HepG2 (cell line): Measurements from ENCODE around the gene TSPAN15. TPM values are rescaled to one million over a fixed set of nuclear protein-coding genes. Genes with fewer than 3 reads are reported as not detected.

Experiments
- ARID5B ChIP-seq: IDR thresholded peaks from 2 replicates; pipeline ENCODE4 v1.4.0; 2020; ENCODE audit warnings: mild to moderate bottlenecking, missing genetic modification reagents
- ATF5 ChIP-seq: sonication (generic); formaldehyde crosslinking; IDR thresholded peaks from 2 replicates; pipeline ENCODE4 v1.4.0; 2020; ENCODE audit warnings: mild to moderate bottlenecking, low read depth, missing genetic modification reagents
- CEBPG ChIP-seq: IDR thresholded peaks from 2 replicates; pipeline ENCODE4 v1.6.1; 2016
- CHD2 ChIP-seq: IDR thresholded peaks from 2 replicates; pipeline ENCODE4 v1.6.1; 2011; ENCODE audit warnings: low read depth, low read length, improper control_type of control experiment
- NFIB ChIP-seq: sonication (generic); formaldehyde crosslinking; IDR thresholded peaks from 2 replicates; pipeline ENCODE4 v1.9.0; 2021; ENCODE audit warnings: missing genetic modification reagents, mild to moderate bottlenecking, borderline replicate concordance
- RAD21 ChIP-seq: fragments of 450-650 bp; formaldehyde crosslinking; IDR thresholded peaks from 2 replicates; pipeline ENCODE4 v1.5.0; 2020; ENCODE audit warnings: mild to moderate bottlenecking
- RBM39 ChIP-seq: fragments of 200-400 bp; formaldehyde crosslinking; IDR thresholded peaks from one replicate; pipeline ENCODE4 v1.6.1; 2018; ENCODE audit warnings: antibody characterized with exemption, mild to moderate bottlenecking, low read depth, low read length; ENCODE audit not compliant: poor library complexity, severe bottlenecking
- SALL1 ChIP-seq: sonication (generic); formaldehyde crosslinking; IDR thresholded peaks from 2 replicates; pipeline ENCODE4 v1.8.0; 2022; ENCODE audit warnings: mild to moderate bottlenecking, missing genetic modification reagents
- XRCC5 ChIP-seq: fragments of 200-400 bp; formaldehyde crosslinking; optimal IDR thresholded peaks from 2 replicates; pipeline ENCODE3; 2017; ENCODE audit warnings: mild to moderate bottlenecking, low read length
- ZBTB1 ChIP-seq: sonication (generic); formaldehyde crosslinking; IDR thresholded peaks from 2 replicates; pipeline ENCODE4 v1.4.0; 2020; ENCODE audit warnings: missing genetic modification reagents, borderline replicate concordance
- ZKSCAN8 ChIP-seq: IDR thresholded peaks from 2 replicates; pipeline ENCODE4 v1.6.1; 2016; ENCODE audit warnings: borderline replicate concordance, missing genetic modification reagents, missing compliant biosample characterization
- ZNF10 ChIP-seq: sonication (generic); formaldehyde crosslinking; IDR thresholded peaks from 2 replicates; pipeline ENCODE4 v1.4.0; 2020; ENCODE audit warnings: mild to moderate bottlenecking, low read depth, missing genetic modification reagents, borderline replicate concordance
- ZNF230 ChIP-seq: sonication (generic); formaldehyde crosslinking; IDR thresholded peaks from 2 replicates; pipeline ENCODE4 v1.4.0; 2020; ENCODE audit warnings: mild to moderate bottlenecking, missing genetic modification reagents
- ZNF264 ChIP-seq: sonication (generic); formaldehyde crosslinking; IDR thresholded peaks from 2 replicates; pipeline ENCODE4 v1.4.0; 2020; ENCODE audit warnings: missing genetic modification reagents
- ZNF335 ChIP-seq: sonication (generic); formaldehyde crosslinking; IDR thresholded peaks from 2 replicates; pipeline ENCODE4 v1.4.0; 2020; ENCODE audit warnings: missing genetic modification reagents
- ZNF589 ChIP-seq: sonication (generic); formaldehyde crosslinking; conservative IDR thresholded peaks from 2 replicates; pipeline ENCODE4 v1.8.0; 2022; ENCODE audit warnings: mild to moderate bottlenecking, moderate library complexity, missing genetic modification reagents
- ZNF879 ChIP-seq: sonication (generic); formaldehyde crosslinking; IDR thresholded peaks from 2 replicates; pipeline ENCODE4 v1.8.1; 2023; ENCODE audit warnings: missing genetic modification reagents
- ZSCAN25 ChIP-seq: sonication (generic); formaldehyde crosslinking; IDR thresholded peaks from 2 replicates; pipeline ENCODE4 v1.8.0; 2022; ENCODE audit warnings: mild to moderate bottlenecking, missing genetic modification reagents
- polyA plus RNA-seq, 8 experiments: library from polyadenylated mRNA; depleted of rRNA in 3 of 8; stranded (reverse) in 7 of 8; unstranded in 1 of 8; fragments of >200 nt; fragmentation: Illumina TruSeq in 4 of 8; extraction: Trizol in 4 of 8; gene quantifications; 2 replicates each; pipeline versions ENCODE4 v1.2.1 to v1.2.3, GENCODE V29; 2011 to 2016; ENCODE audit warnings: low read depth in 4 of 8, missing spikeins in 1 of 8, mixed read lengths in 1 of 8; ENCODE audit not compliant: insufficient read depth in 1 of 8
- total RNA-seq, 5 experiments: library from RNA; depleted of rRNA; stranded (reverse); fragments of >200 nt; fragmentation: Illumina TruSeq; extraction: Trizol; gene quantifications; 2 replicates each; pipeline ENCODE4 v1.2.3, GENCODE V29; 2016; ENCODE audit warnings: low read depth in 1 of 5
- TF ChIP-seq, protein P1 (sequence below): sonication (generic); formaldehyde crosslinking; IDR thresholded peaks from 2 replicates; pipeline ENCODE4 v1.4.0; 2020; ENCODE audit warnings: mild to moderate bottlenecking, missing genetic modification reagents
- TF ChIP-seq, protein P2 (sequence below): sonication (generic); formaldehyde crosslinking; IDR thresholded peaks from 2 replicates; pipeline ENCODE4 v1.8.1; 2022; ENCODE audit warnings: low read depth, mild to moderate bottlenecking, missing genetic modification reagents

TSPAN15 gene
- total and polyA plus RNA-seq, 2 of the 13 experiments (the other 11 are each of a cell fraction or from before 2014, with no cell fraction given) = 0.27 to 3.2 TPM

DNA sequence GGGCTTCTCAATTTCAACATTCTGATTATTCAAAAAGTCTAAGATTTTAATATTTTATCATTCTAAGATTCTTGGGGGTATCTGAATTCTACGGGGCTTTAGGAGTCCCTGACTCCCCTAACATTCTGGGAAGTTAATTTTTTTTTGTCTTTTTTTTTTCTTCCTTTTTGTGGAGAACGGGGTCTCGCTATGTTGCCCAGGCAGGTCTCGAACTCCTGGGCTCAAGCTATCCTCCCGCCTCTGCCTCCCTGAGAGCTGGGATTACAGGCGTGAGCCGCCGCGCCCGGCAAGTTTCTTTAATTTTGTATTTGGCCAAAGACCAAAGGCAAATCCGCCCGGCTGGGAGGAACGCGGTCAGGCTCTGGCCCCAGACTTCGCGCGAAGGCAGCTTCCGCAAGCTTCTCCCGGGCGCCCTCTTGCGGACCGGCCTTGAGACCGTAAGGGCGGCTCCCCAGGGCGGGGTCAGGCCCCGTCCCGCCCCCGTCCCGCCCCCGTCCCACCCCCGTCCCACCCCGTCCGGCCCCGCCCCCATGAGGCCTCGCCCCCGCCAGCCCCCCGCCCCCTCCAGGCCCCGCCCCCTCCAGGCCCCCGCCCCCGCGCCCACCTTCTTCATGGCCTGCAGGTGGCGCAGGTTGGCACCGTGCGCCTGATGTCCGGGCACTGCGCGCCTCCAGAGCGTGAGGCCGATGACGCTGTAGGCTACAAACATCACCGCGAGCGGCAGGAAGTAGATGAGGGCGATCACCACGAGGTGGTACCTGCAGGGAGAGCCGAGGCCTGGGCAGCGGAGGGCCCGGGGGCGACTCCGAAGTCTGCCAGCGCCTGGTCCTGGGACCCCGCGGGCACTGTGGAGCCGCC, 42.7 kb upstream of the TSPAN15 start (continued):
- TF ChIP-seq ATF5 (CRISPR knock-in tag) = no peak
- peak; percentile 9; the same call in 1 of the 2 replicates for TF ChIP-seq ARID5B
- TF ChIP-seq CEBPG (CRISPR knock-in tag) = no peak
- TF ChIP-seq ZNF230 (CRISPR knock-in tag) = no peak
- TF ChIP-seq XRCC5 = no peak
- TF ChIP-seq NFIB (CRISPR knock-in tag) = no peak
- no peak for TF ChIP-seq ZNF335
- peak; percentile 71 for TF ChIP-seq SALL1 (CRISPR knock-in tag)
- no peak for TF ChIP-seq RBM39
- peak; percentile 44 for TF ChIP-seq RAD21 (CRISPR knock-in tag)
- no peak for TF ChIP-seq ZNF879 (CRISPR knock-in tag)
- 0 out of 2 replicates have a peak, but pooled peaks have one; percentile 45 for TF ChIP-seq ZNF264
- TF ChIP-seq ZKSCAN8 (CRISPR knock-in tag) = no peak
- TF ChIP-seq, protein P1, sequence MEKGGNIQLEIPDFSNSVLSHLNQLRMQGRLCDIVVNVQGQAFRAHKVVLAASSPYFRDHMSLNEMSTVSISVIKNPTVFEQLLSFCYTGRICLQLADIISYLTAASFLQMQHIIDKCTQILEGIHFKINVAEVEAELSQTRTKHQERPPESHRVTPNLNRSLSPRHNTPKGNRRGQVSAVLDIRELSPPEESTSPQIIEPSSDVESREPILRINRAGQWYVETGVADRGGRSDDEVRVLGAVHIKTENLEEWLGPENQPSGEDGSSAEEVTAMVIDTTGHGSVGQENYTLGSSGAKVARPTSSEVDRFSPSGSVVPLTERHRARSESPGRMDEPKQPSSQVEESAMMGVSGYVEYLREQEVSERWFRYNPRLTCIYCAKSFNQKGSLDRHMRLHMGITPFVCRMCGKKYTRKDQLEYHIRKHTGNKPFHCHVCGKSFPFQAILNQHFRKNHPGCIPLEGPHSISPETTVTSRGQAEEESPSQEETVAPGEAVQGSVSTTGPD = no peak
- no peak for TF ChIP-seq ZNF10 (CRISPR knock-in tag)
- TF ChIP-seq ZBTB1 = no peak
- no peak for TF ChIP-seq ZNF589 (CRISPR knock-in tag)
- TF ChIP-seq ZSCAN25 (CRISPR knock-in tag) = no peak
- TF ChIP-seq, protein P2, sequence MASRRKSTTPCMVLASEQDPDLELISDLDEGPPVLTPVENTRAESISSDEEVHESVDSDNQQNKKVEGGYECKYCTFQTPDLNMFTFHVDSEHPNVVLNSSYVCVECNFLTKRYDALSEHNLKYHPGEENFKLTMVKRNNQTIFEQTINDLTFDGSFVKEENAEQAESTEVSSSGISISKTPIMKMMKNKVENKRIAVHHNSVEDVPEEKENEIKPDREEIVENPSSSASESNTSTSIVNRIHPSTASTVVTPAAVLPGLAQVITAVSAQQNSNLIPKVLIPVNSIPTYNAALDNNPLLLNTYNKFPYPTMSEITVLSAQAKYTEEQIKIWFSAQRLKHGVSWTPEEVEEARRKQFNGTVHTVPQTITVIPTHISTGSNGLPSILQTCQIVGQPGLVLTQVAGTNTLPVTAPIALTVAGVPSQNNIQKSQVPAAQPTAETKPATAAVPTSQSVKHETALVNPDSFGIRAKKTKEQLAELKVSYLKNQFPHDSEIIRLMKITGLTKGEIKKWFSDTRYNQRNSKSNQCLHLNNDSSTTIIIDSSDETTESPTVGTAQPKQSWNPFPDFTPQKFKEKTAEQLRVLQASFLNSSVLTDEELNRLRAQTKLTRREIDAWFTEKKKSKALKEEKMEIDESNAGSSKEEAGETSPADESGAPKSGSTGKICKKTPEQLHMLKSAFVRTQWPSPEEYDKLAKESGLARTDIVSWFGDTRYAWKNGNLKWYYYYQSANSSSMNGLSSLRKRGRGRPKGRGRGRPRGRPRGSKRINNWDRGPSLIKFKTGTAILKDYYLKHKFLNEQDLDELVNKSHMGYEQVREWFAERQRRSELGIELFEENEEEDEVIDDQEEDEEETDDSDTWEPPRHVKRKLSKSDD (CRISPR knock-in tag) = 0 out of 2 replicates have a peak, but pooled peaks have one; percentile 67
- TF ChIP-seq CHD2 = no peak
